K562 (cell line): ENCODE measurements around the gene DPEP1.

Source experiments
- HDAC2 ChIP-seq: fragments of 450-650 bp; IDR thresholded peaks from 2 replicates; pipeline ENCODE4 v1.6.1; 2016; ENCODE audit warnings: mild to moderate bottlenecking
- RCOR1 ChIP-seq, 2 experiments: IDR thresholded peaks; 2 replicates each; pipeline ENCODE4 v1.6.1; 2012; ENCODE audit warnings: low read depth in 2 of 2, low read length in 2 of 2, borderline replicate concordance in 1 of 2, improper control_type of control experiment in 1 of 2
- TF ChIP-seq, protein P1 (sequence below): fragments of 450-650 bp; formaldehyde crosslinking; IDR thresholded peaks from 2 replicates; pipeline ENCODE4 v1.4.0; 2020; ENCODE audit warnings: mild to moderate bottlenecking

- TF ChIP-seq HDAC2: no peak
- TF ChIP-seq RCOR1 (IDR thresholded peaks at IDR 0.05; ENCODE audit: borderline replicate concordance in 1 of 2, low read depth in 2 of 2, low read length in 2 of 2): no peak
- TF ChIP-seq, protein P1, sequence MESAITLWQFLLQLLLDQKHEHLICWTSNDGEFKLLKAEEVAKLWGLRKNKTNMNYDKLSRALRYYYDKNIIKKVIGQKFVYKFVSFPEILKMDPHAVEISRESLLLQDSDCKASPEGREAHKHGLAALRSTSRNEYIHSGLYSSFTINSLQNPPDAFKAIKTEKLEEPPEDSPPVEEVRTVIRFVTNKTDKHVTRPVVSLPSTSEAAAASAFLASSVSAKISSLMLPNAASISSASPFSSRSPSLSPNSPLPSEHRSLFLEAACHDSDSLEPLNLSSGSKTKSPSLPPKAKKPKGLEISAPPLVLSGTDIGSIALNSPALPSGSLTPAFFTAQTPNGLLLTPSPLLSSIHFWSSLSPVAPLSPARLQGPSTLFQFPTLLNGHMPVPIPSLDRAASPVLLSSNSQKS: no peak
Observed at GRCh38 chr16:89586218-89586617, 27.2 kb upstream of the DPEP1 start.
